GM21528 (cell line): ENCODE results near the gene SLC26A2.
A peak's percentile ranks its signal among the peaks of the same experiment; 100 is the strongest.
"Not testable (repeated sequence)": the region's sequence is repeated elsewhere in the genome, so short reads cannot be mapped to it uniquely, and the experiment has no call there.

Experiments
- ATAC-seq: cut with Tn5 transposase; IDR thresholded peaks from one replicate; pipeline ENCODE4 v1.9.1; 2021; ENCODE audit warnings: mild to moderate bottlenecking, moderate library complexity; ENCODE audit not compliant: unreplicated experiment, low FRiP score

The SLC26A2 gene

DNA sequence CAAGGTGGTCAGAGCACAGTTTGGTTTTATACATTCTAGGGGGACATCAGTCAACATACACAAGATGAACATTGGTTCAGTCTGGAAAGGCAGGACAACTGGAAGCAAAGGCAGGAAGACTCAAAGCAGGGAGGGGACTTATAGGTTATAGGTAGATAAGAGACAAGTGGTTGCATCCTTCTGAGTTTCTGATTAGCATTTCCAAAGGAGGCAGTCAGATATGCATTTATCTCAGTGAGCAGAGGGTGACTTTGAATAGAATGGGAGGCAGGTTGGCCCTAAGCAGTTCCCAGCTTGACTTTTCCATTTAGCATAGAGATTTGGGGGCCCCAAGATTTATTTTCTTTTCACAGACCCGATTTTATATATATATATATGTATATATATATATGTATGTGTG lies 67.5 kb downstream of the SLC26A2 start:
- not testable (repeated sequence) for ATAC-seq

DNA sequence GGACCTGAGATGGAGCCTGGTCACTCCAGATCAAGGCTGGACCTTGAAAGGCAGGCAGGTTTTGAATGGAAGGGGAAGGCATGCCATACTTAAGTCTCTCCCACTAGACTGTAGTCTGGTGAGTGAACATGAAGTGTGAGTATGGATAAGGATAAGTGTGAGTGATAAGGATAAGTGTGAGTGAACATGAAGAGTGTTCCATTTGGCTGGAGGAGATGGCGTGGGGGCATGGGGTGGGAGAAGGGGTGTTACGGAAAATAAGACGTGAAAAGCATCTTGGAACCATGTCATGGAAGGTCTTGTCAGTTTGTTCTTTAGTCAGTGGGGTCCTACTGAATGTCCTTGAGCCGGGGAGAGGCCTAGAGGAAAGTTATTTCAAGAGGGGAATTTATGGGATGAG lies 72.8 kb downstream of the SLC26A2 start:
- no peak for ATAC-seq

DNA sequence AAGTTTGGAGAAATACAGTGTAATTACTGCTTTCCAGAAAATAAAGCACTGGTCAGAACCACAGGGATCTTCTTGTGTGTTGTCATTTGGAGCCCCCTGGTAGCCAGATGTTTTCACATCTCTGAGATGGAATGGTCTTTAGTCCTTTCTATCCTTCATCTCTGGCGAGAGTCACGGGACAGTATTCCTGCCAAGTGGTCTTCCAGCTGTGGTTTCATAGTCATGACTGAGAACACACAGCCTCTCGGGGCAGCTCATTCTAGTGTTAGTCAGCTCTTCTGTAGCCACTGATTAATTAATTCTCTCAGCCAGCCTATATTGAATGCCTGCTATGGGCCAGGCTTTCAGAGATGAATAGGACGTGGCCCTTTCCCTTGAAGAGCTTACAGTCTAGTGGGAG lies 74.1 kb downstream of the SLC26A2 start:
- no peak for ATAC-seq

DNA sequence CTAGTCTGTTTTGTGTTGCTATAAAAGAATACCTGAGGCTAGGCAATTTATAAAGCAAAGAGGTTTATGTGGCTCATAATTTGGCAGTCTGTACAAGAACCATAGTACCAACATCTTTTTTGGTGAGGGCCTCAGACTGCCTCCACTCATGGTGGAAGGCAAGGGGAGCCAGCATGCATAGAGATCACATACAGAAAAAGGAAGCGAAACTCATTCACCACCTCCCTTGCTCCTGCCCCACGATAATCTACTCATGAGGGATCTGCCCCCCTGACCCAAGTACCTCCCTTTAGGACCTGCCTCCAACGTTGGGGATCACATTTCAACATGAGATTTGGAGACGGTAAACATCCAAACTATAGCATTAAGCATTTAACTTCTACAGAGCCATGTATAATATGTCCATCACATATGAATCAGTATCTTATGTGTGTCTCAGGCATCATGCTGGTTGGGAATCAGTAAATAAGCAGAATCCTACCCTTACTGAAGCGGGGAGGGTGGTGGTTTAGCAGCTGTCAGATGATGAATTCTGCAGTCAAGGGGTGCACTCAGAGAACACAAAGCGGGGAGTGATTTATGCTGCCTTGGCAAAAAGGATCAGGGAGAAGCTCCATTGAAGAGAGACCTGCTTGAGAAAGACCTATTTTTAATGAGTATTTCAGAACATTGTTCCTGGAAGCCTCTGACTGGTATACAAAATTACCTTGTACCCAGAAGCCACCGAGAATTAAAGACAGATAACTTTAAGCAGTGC lies 74.8 kb downstream of the SLC26A2 start:
- peak; percentile 93 for ATAC-seq

DNA sequence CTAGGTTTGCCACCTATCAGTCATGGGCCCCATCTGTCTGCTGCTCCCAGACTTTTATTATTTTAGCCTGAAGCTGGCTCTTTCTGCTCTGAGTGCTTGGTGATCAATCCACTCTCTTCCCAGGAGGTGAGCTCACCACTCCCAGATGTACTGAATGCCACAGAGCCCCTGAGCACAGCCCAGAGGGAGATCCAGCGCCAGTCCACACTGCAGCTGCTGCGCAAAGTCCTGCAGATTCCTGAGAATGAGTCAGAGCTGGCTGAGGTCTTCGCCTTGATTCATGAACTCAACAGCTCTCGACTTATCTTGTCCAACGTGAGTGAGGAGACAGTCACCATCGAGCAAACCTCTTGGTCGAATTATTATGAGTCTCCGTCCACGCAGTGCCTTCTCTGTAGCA lies 76.0 kb downstream of the SLC26A2 start:
- no peak for ATAC-seq
